ENCODE data around the gene ATP10B. TPM values are rescaled to one million over a fixed set of nuclear protein-coding genes. Genes with fewer than 3 reads are reported as not detected.

Gene ATP10B
- total and polyA plus RNA-seq, 2 of the 8 experiments (the other 6 are each of a cell fraction or from before 2014, with no cell fraction given), result 0.06 to 0.11 TPM

GRCh38 chr5:160792732-160793529, 59.1 kb downstream of the ATP10B start:
- no peak overlapping the region for H4K8ac ChIP-seq (ENCODE audit: extremely low read depth, insufficient read depth, low read length)
- H3K79me1 ChIP-seq (ENCODE audit: low read depth, low read length), result no peaks in the 10 kb centered on the region
- H3K4me2 ChIP-seq (ENCODE audit: insufficient read depth in 1 of 2, low read depth in 2 of 2, low read length in 2 of 2), result no peak overlapping the region
- no peak overlapping the region for H2BK120ac ChIP-seq (replicated peaks; ENCODE audit: low read depth, low read length)
- H3K9ac ChIP-seq (replicated peaks in 1 of 4; ENCODE audit: extremely low read depth in 1 of 4, low read depth in 3 of 4, low read length in 3 of 4), result no peak overlapping the region
- no peak overlapping the region for H3K27ac ChIP-seq (ENCODE audit: low read depth, low read length)
- no peak overlapping the region for H2BK15ac ChIP-seq (ENCODE audit: low read length)
- no peaks in the 10 kb centered on the region for H4K20me1 ChIP-seq (replicated peaks in 1 of 2; ENCODE audit: control insufficient read depth in 1 of 2, insufficient read depth in 2 of 2, low read length in 2 of 2)
- H3K4me3 ChIP-seq (ENCODE audit: extremely low read depth in 1 of 4, insufficient read depth in 2 of 4, low read depth in 3 of 4, low read length in 4 of 4), result no peak overlapping the region
- ChIA-PET POLR2A (ENCODE audit: partially characterized antibody) (no interaction called here), CTCF (ENCODE audit: partially characterized antibody) (no interaction called here)
- TF ChIP-seq GABPA (IDR thresholded peaks at IDR 0.05; ENCODE audit: borderline replicate concordance, insufficient read depth, low read length), result no peak
- TF ChIP-seq MAFK (IDR thresholded peaks at IDR 0.05; ENCODE audit: low read depth, low read length), result peak; percentile 24; the same call in 1 of the 2 replicates
- no peak overlapping the region for H2AK5ac ChIP-seq (ENCODE audit: low read depth, low read length)
- no peak overlapping the region for H3K4ac ChIP-seq (replicated peaks; ENCODE audit: insufficient read length, low read depth, low read length)
- H3K14ac ChIP-seq (ENCODE audit: insufficient read length), result no peak overlapping the region
- no peaks in the 10 kb centered on the region for H3K4me1 ChIP-seq (replicated peaks in 1 of 4; ENCODE audit: control insufficient read depth in 3 of 4, insufficient read depth in 4 of 4, low read length in 3 of 4)
- H3K27me3 ChIP-seq (replicated peaks in 1 of 4; ENCODE audit: control insufficient read depth in 3 of 4, extremely low read depth in 1 of 4, insufficient read depth in 3 of 4, low read length in 3 of 4), result no peaks in the 10 kb centered on the region
- H4K91ac ChIP-seq (replicated peaks; ENCODE audit: insufficient read length, low read length), result no peak overlapping the region
- H3K18ac ChIP-seq (ENCODE audit: extremely low read depth, low read length), result no peak overlapping the region
- H2AFZ ChIP-seq (ENCODE audit: low read length), result no peak overlapping the region
- no peak overlapping the region for H3K23ac ChIP-seq (ENCODE audit: insufficient read length)
- 89% methylated on average over 7 of the region's 7 CpGs; no CpG with 5 or more reads in 1 of the 2 experiments for whole genome bisulfite sequencing, 2 experiments (ENCODE audit: extremely low coverage in 1 of 2, insufficient coverage in 1 of 2, insufficient read length in 1 of 2, insufficient replicate concordance in 2 of 2, low coverage in 1 of 2, low lambda C conversion rate in 2 of 2, missing lambda C conversion rate in 1 of 2)
- H3K36me3 ChIP-seq (ENCODE audit: control insufficient read depth in 2 of 4, insufficient read depth in 4 of 4, low read length in 3 of 4), result no peaks in the 10 kb centered on the region
- H3K79me2 ChIP-seq (ENCODE audit: control insufficient read depth in 1 of 2, insufficient read depth in 2 of 2, low read length in 2 of 2), result no peaks in the 10 kb centered on the region
- no peaks in the 10 kb centered on the region for H3K23me2 ChIP-seq (ENCODE audit: low read depth, low read length)
- DNase-seq (ENCODE audit: low read depth in 1 of 2, low spot score in 2 of 2), result no peak
- H3K56ac ChIP-seq (replicated peaks; ENCODE audit: insufficient read length, low read depth, low read length), result no peak overlapping the region
- H2BK12ac ChIP-seq (ENCODE audit: low read depth, low read length), result no peak overlapping the region
- no peaks in the 10 kb centered on the region for H3K9me3 ChIP-seq (ENCODE audit: insufficient read depth in 2 of 2, low read depth in 1 of 2, low read length in 1 of 2)
- no peak overlapping the region for H2BK5ac ChIP-seq (ENCODE audit: low read depth, low read length)
- no peak for FAIRE-seq
- no peak overlapping the region for H2BK20ac ChIP-seq (ENCODE audit: low read length)
- H4K5ac ChIP-seq (ENCODE audit: insufficient read length, low read depth, low read length), result no peak overlapping the region

Measured in H1 (cell line).